ENCODE measurements around the gene MTMR12.
A peak's percentile ranks its signal among the peaks of the same experiment; 100 is the strongest.

The MTMR12 gene

GRCh38 chr5:32312595-32313332 is at the start of gene MTMR12:
MTMR12 (minus strand) TSS chr5:32312939; CDS start chr5:32312838, 101 bp downstream.
- peak; percentile 99 to 100 for DNase-seq

GRCh38 chr5:32362527-32362926 is 49.8 kb upstream of the MTMR12 start:
- no peak for DNase-seq

GRCh38 chr5:32360906-32361305 is 48.2 kb upstream of the MTMR12 start:
- DNase-seq = no peak

GRCh38 chr5:32358611-32359010 is 45.9 kb upstream of the MTMR12 start:
- no peak for DNase-seq

GRCh38 chr5:32357658-32358057 is 44.9 kb upstream of the MTMR12 start:
- no peak for DNase-seq

GRCh38 chr5:32355686-32356085 is 42.9 kb upstream of the MTMR12 start:
- no peak for DNase-seq

- DNase-seq = no peak
Measured at GRCh38 chr5:32353420-32353819, 40.7 kb upstream of the MTMR12 start.

- no peak for DNase-seq
Measured at GRCh38 chr5:32352685-32353084, 39.9 kb upstream of the MTMR12 start.

- no peak for DNase-seq
Measured at GRCh38 chr5:32346869-32347268, 34.1 kb upstream of the MTMR12 start.

GRCh38 chr5:32343058-32343672 is 30.4 kb upstream of the MTMR12 start:
- peak; percentile 23 to 47 for DNase-seq

GRCh38 chr5:32342656-32343055 is 29.9 kb upstream of the MTMR12 start:
- DNase-seq = peak; percentile 93 to 98

GRCh38 chr5:32339878-32340277 is 27.1 kb upstream of the MTMR12 start:
- peak in 1 of 2 experiments; percentile 15 for DNase-seq

GRCh38 chr5:32339198-32339597 is 26.5 kb upstream of the MTMR12 start:
- peak in 1 of 2 experiments; percentile 43 for DNase-seq

GRCh38 chr5:32332966-32333365 is 20.2 kb upstream of the MTMR12 start:
- no peak for DNase-seq

GRCh38 chr5:32332361-32332760 is 19.6 kb upstream of the MTMR12 start:
- DNase-seq = no peak

- no peak for DNase-seq
Measured at GRCh38 chr5:32331935-32332274, 19.2 kb upstream of the MTMR12 start.

GRCh38 chr5:32331217-32331934 is 18.6 kb upstream of the MTMR12 start:
- DNase-seq = no peak

- no peak for DNase-seq
Measured at GRCh38 chr5:32330126-32330971, 17.6 kb upstream of the MTMR12 start.

- DNase-seq = peak in 1 of 2 experiments; percentile 72
Measured at GRCh38 chr5:32329395-32329834, 16.7 kb upstream of the MTMR12 start.

GRCh38 chr5:32326216-32326772 is 13.6 kb upstream of the MTMR12 start:
- no peak for DNase-seq

- DNase-seq = no peak
Measured at GRCh38 chr5:32325616-32326015, 12.9 kb upstream of the MTMR12 start.

- DNase-seq = peak in 1 of 2 experiments; percentile 60
Measured at GRCh38 chr5:32325062-32325461, 12.3 kb upstream of the MTMR12 start.

- no peak for DNase-seq
Measured at GRCh38 chr5:32323741-32324140, 11.0 kb upstream of the MTMR12 start.
